Measurements from ENCODE around the gene PSORS1C1. TPM values are rescaled to one million over a fixed set of nuclear protein-coding genes. Genes with fewer than 3 reads are reported as not detected.

Gene PSORS1C1
- total RNA-seq, 1 donor from 2014 or later: 1.9 TPM

- DNase-seq (ENCODE audit: missing footprints) (no peak), ATAC-seq (no peak)
- intact Hi-C loops (cut with DNase I): no loop called here
These were observed 6.7 kb downstream of the PSORS1C1 start for GRCh38 chr6:31121131-31121790.

GRCh38 chr6:31122791-31123706 lies 8.4 kb downstream of the PSORS1C1 start:
- ATAC-seq (peak; percentile 78), DNase-seq (ENCODE audit: missing footprints) (no peak)
- intact Hi-C loops (cut with DNase I): no loop called here

- ATAC-seq (peak; percentile 17), DNase-seq (ENCODE audit: missing footprints) (no peak)
- intact Hi-C loops (cut with DNase I): no loop called here
These were observed 10.6 kb downstream of the PSORS1C1 start for GRCh38 chr6:31125162-31125561.

GRCh38 chr6:31125586-31126363 lies 11.2 kb downstream of the PSORS1C1 start:
- ATAC-seq (peak; percentile 45), DNase-seq (ENCODE audit: missing footprints) (no peak)
- intact Hi-C loops (cut with DNase I): no loop called here

GRCh38 chr6:31126396-31127175 lies 12.0 kb downstream of the PSORS1C1 start:
- intact Hi-C loops (cut with DNase I): no loop called here
- ATAC-seq: peak; percentile 17
- peak; percentile 61 for DNase-seq (ENCODE audit: missing footprints)

- DNase-seq (ENCODE audit: missing footprints) (peak; percentile 58), ATAC-seq (no peak)
- intact Hi-C loops (cut with DNase I): no loop called here
These were observed 13.6 kb downstream of the PSORS1C1 start for GRCh38 chr6:31128093-31128676.

GRCh38 chr6:31129130-31129529 lies 14.5 kb downstream of the PSORS1C1 start:
- intact Hi-C loops (cut with DNase I): no loop called here
- DNase-seq (ENCODE audit: missing footprints): no peak
- no peak for ATAC-seq

- ATAC-seq (no peak), DNase-seq (ENCODE audit: missing footprints) (no peak)
- intact Hi-C loops (cut with DNase I): no loop called here
These were observed 16.2 kb downstream of the PSORS1C1 start for GRCh38 chr6:31130751-31131150.

GRCh38 chr6:31131595-31131994 lies 17.0 kb downstream of the PSORS1C1 start:
- intact Hi-C loops (cut with DNase I): no loop called here
- DNase-seq (ENCODE audit: missing footprints): no peak
- ATAC-seq: no peak

- DNase-seq (ENCODE audit: missing footprints): no peak
- intact Hi-C loops (cut with DNase I): no loop called here
- ATAC-seq: no peak
These were observed 18.2 kb downstream of the PSORS1C1 start for GRCh38 chr6:31132806-31133205.

GRCh38 chr6:31135710-31136109 lies 21.1 kb downstream of the PSORS1C1 start:
- DNase-seq (ENCODE audit: missing footprints) (no peak), ATAC-seq (no peak)
- intact Hi-C loops (cut with DNase I): no loop called here

- intact Hi-C loops (cut with DNase I): no loop called here
- ATAC-seq: no peak
- DNase-seq (ENCODE audit: missing footprints): no peak
These were observed 24.4 kb downstream of the PSORS1C1 start, which contains the start of gene PSORS1C2 for GRCh38 chr6:31138982-31139381. PSORS1C2 (minus strand) TSS chr6:31139066; CDS start chr6:31139026, 40 bp downstream.

GRCh38 chr6:31139599-31139998 lies 25.0 kb downstream of the PSORS1C1 start:
- intact Hi-C loops (cut with DNase I): no loop called here
- no peak for DNase-seq (ENCODE audit: missing footprints)
- no peak for ATAC-seq

- intact Hi-C loops (cut with DNase I): no loop called here
- no peak for DNase-seq (ENCODE audit: missing footprints)
- ATAC-seq: no peak
These were observed 26.0 kb downstream of the PSORS1C1 start for GRCh38 chr6:31140643-31141042.

GRCh38 chr6:31142361-31142761 lies 27.8 kb downstream of the PSORS1C1 start:
- intact Hi-C loops (cut with DNase I): no loop called here
- ATAC-seq: peak; percentile 70
- DNase-seq (ENCODE audit: missing footprints): no peak

GRCh38 chr6:31143148-31143547 lies 28.5 kb downstream of the PSORS1C1 start:
- ATAC-seq: peak; percentile 81
- intact Hi-C loops (cut with DNase I): no loop called here
- DNase-seq (ENCODE audit: missing footprints): peak; percentile 74

GRCh38 chr6:31144296-31144969 lies 29.8 kb downstream of the PSORS1C1 start:
- intact Hi-C loops (cut with DNase I): no loop called here
- ATAC-seq (no peak), DNase-seq (ENCODE audit: missing footprints) (no peak)

GRCh38 chr6:31144970-31145340 lies 30.4 kb downstream of the PSORS1C1 start:
- intact Hi-C loops (cut with DNase I): no loop called here
- ATAC-seq: no peak
- no peak for DNase-seq (ENCODE audit: missing footprints)

Measured in Right ventricle myocardium inferior (tissue), 1 donor.